Fibroblast of lung (primary cell): Measurements from ENCODE around the gene TIAM1. TPM values are rescaled to one million over a fixed set of nuclear protein-coding genes. Genes with fewer than 3 reads are reported as not detected.

Experiments used
- DNase-seq, 2 donors: peaks; one replicate each; pipeline versions ENCODE4 v3.0.0 to v3.0.0-alpha.2; 2010; ENCODE audit warnings: low read depth in 2 of 2
- H2AFZ ChIP-seq: 2 replicates; pipeline ENCODE4 v1.5.1; 2012; ENCODE audit warnings: low read length, control low read depth, inconsistent platforms
- H3K27ac ChIP-seq: 2 replicates; pipeline ENCODE4 v1.5.1; 2011; ENCODE audit warnings: low read length, control low read depth; ENCODE audit not compliant: insufficient read depth
- H3K27me3 ChIP-seq: 2 replicates; pipeline ENCODE4 v1.5.1; 2011; ENCODE audit warnings: mild to moderate bottlenecking, low read length; ENCODE audit not compliant: control insufficient read depth, insufficient read depth
- H3K36me3 ChIP-seq: 2 replicates; pipeline ENCODE4 v1.5.1; 2011; ENCODE audit warnings: low read length; ENCODE audit not compliant: control insufficient read depth, insufficient read depth
- H3K4me1 ChIP-seq: 2 replicates; pipeline ENCODE4 v1.5.1; 2011; ENCODE audit warnings: low read length; ENCODE audit not compliant: control insufficient read depth, insufficient read depth; ENCODE audit errors: extremely low read depth
- H3K4me2 ChIP-seq: 2 replicates; pipeline ENCODE4 v1.5.1; 2011; ENCODE audit warnings: low read length, control low read depth; ENCODE audit not compliant: insufficient read depth; ENCODE audit errors: extremely low read depth
- H3K4me3 ChIP-seq, 4 experiments: fragments of 200-600 bp in 1 of 4; sonication (generic) in 1 of 4; replicated peaks in 1 of 4; 2 replicates each; pipeline ENCODE4 v1.5.1; 2011 to 2016; ENCODE audit warnings: low read length in 4 of 4, low read depth in 3 of 4, mild to moderate bottlenecking in 3 of 4, control low read depth in 2 of 4, inconsistent platforms in 1 of 4, mixed read lengths in 1 of 4; ENCODE audit not compliant: insufficient read depth in 1 of 4; ENCODE audit errors: control extremely low read depth in 1 of 4
- H3K79me2 ChIP-seq: 2 replicates; pipeline ENCODE4 v1.5.1; 2012; ENCODE audit warnings: mild to moderate bottlenecking, low read length, inconsistent platforms; ENCODE audit not compliant: control insufficient read depth, insufficient read depth
- H3K9ac ChIP-seq: 2 replicates; pipeline ENCODE4 v1.5.1; 2011; ENCODE audit warnings: mild to moderate bottlenecking, low read length, control low read depth; ENCODE audit not compliant: insufficient read depth
- H3K9me3 ChIP-seq: 2 replicates; pipeline ENCODE4 v1.5.1; 2012; ENCODE audit warnings: low read depth, low read length; ENCODE audit not compliant: control insufficient read depth, insufficient read depth
- H4K20me1 ChIP-seq: 2 replicates; pipeline ENCODE4 v1.5.1; 2011; ENCODE audit warnings: low read length; ENCODE audit not compliant: control insufficient read depth, insufficient read depth; ENCODE audit errors: extremely low read depth
- CTCF ChIP-seq, 2 donors: IDR thresholded peaks in 1 of 2; conservative IDR thresholded peaks in 1 of 2; 1 replicate in 1 of 2; 2 replicates in 1 of 2; pipeline ENCODE4 v1.5.1; 2011 to 2012; ENCODE audit warnings: low read length in 2 of 2, control low read depth in 1 of 2, inconsistent platforms in 1 of 2, low read depth in 1 of 2, mild to moderate bottlenecking in 1 of 2
- EZH2 ChIP-seq: IDR thresholded peaks from 2 replicates; pipeline ENCODE4 v1.5.1; 2012; ENCODE audit warnings: low read length, control low read depth, mild to moderate bottlenecking; ENCODE audit errors: missing control alignments
- polyA minus RNA-seq: library from RNA; depleted of rRNA, polyadenylated mRNA; stranded (reverse); fragments of >200 nt; gene quantifications from 2 replicates; pipeline ENCODE4 v1.2.3, GENCODE V29; 2011; ENCODE audit warnings: low replicate concordance
- polyA plus RNA-seq, 2 donors: library from polyadenylated mRNA; depleted of rRNA in 1 of 2; stranded (reverse) in 1 of 2; unstranded in 1 of 2; fragments of >200 nt; gene quantifications; 2 replicates each; pipeline ENCODE4 v1.2.1, GENCODE V29; 2011 to 2012; ENCODE audit warnings: missing spikeins in 1 of 2
- total RNA-seq: library from RNA; depleted of rRNA; stranded (reverse); fragments of >200 nt; gene quantifications from 2 replicates; pipeline ENCODE4 v1.2.1, GENCODE V29; 2014

TIAM1 gene
- total RNA-seq (under 0.01 and 0.51 TPM in 2 replicates), polyA plus RNA-seq (0.52 and 0.94 TPM in 2 replicates), polyA minus RNA-seq (1.6 and 3.8 TPM in 2 replicates)
- 0.15 and 0.77 TPM in 2 replicates for polyA plus RNA-seq (2012)

GRCh38 chr21:31343680-31344480 lies at the start of gene TIAM1:
TSS of gene TIAM1 (minus strand) at chr21:31344261. CDS start at chr21:31266972, 77,289 bp downstream.
- H3K27ac ChIP-seq: no peak within 1 kb of the TSS
- H3K9ac ChIP-seq: no peak within 1 kb of the TSS
- H3K9me3 ChIP-seq: no peaks in the 10 kb centered on the region

GRCh38 chr21:31387560-31388186 lies 43.6 kb upstream of the TIAM1 start:
- TF ChIP-seq CTCF (conservative IDR thresholded peaks at IDR 0.05 in 1 of 2, IDR thresholded peaks at IDR 0.05 in 1 of 2; ENCODE audit: low read depth in 1 of 2, low read length in 2 of 2): no peak
- no peak for TF ChIP-seq EZH2
- no peaks in the 10 kb centered on the region for H3K4me1 ChIP-seq

More at GRCh38 chr21:31343680-31344480, at the start of gene TIAM1:
- Histone ChIP-seq H3K4me1 (no peaks in the 10 kb centered on the region), H3K27me3 (peaks cover 6% of the 10 kb centered on the region), H3K36me3 (no peaks in the 10 kb centered on the region), H3K79me2 (no peaks in the 10 kb centered on the region), H3K4me3 (peak within 1 kb of the TSS; percentile 16 to 63 (median 37)), H4K20me1 (no peaks in the 10 kb centered on the region), H3K4me2 (peak within 1 kb of the TSS; percentile 64), H2AFZ (no peak within 1 kb of the TSS)
- no peak for TF ChIP-seq CTCF (conservative IDR thresholded peaks at IDR 0.05 in 1 of 2, IDR thresholded peaks at IDR 0.05 in 1 of 2; ENCODE audit: low read depth in 1 of 2, low read length in 2 of 2)
- no peak for TF ChIP-seq EZH2
- DNase-seq: peak; percentile 62 to 88

GRCh38 chr21:31386006-31386405 lies 41.9 kb upstream of the TIAM1 start:
- Histone ChIP-seq H3K36me3 (no peaks in the 10 kb centered on the region), H3K4me1 (no peaks in the 10 kb centered on the region), H3K9ac (no peak overlapping the region), H3K9me3 (no peaks in the 10 kb centered on the region), H2AFZ (no peak overlapping the region), H3K79me2 (no peaks in the 10 kb centered on the region), H3K27ac (no peak overlapping the region), H4K20me1 (no peaks in the 10 kb centered on the region), H3K4me2 (no peak overlapping the region), H3K27me3 (no peaks in the 10 kb centered on the region), H3K4me3 (no peak overlapping the region)
- no peak for DNase-seq
- TF ChIP-seq EZH2 (no peak), CTCF (conservative IDR thresholded peaks at IDR 0.05 in 1 of 2, IDR thresholded peaks at IDR 0.05 in 1 of 2; ENCODE audit: low read depth in 1 of 2, low read length in 2 of 2) (no peak)

More at GRCh38 chr21:31387560-31388186, 43.6 kb upstream of the TIAM1 start:
- Histone ChIP-seq H3K4me3 (no peak overlapping the region), H3K27ac (no peak overlapping the region), H3K27me3 (no peaks in the 10 kb centered on the region), H4K20me1 (no peaks in the 10 kb centered on the region), H3K4me2 (no peak overlapping the region), H3K9ac (no peak overlapping the region), H2AFZ (no peak overlapping the region), H3K79me2 (no peaks in the 10 kb centered on the region), H3K36me3 (no peaks in the 10 kb centered on the region), H3K9me3 (no peaks in the 10 kb centered on the region)
- DNase-seq: no peak
